ENCODE measurements around the gene TIPRL. TPM values are rescaled to one million over a fixed set of nuclear protein-coding genes. Genes with fewer than 3 reads are reported as not detected.

Gene TIPRL
- polyA plus RNA-seq, 1 of the 3 experiments (the other 2 are of a cell fraction) = 16.4 TPM

DNA sequence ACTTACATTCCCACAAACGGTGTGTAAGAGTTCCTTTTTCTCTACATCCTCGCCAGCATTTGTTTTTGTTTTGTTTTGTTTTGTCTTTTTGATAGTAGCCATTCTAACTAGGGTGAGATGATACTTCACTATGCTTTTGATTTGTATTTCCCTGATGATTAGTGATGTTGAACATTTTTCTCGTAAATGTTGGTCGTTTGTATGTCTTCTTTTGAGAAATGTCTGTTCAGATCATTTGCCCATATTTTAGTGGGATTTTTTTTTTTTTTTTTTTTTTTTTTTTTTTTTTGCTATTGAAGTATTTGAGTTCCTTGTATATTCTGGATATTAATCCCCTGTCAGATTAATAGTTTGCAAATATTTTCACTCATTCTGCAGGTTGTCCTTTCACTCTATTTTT lies 22.9 kb upstream of the TIPRL start:
- ChIA-PET POLR2A (no interaction called here), CTCF (no interaction called here)
- Histone ChIP-seq H3F3A (replicated peaks; ENCODE audit: insufficient read depth) (no peaks in the 10 kb centered on the region), H3K36me3 (replicated peaks in 1 of 2; ENCODE audit: control insufficient read depth in 1 of 2, insufficient read depth in 2 of 2, low read length in 1 of 2) (peaks cover 0 to 3% of the 10 kb centered on the region in 2 experiments), H3K9ac (no peak overlapping the region), H3K4me1 (ENCODE audit: control insufficient read depth in 1 of 2, insufficient read depth in 2 of 2, low read depth in 1 of 2, low read length in 1 of 2) (no peaks in the 10 kb centered on the region), H3K9me3 (no peaks in the 10 kb centered on the region), H3K4me2 (no peak overlapping the region), H3K4me3 (ENCODE audit: low read depth in 2 of 2, low read length in 1 of 2) (no peak overlapping the region), H4K20me1 (ENCODE audit: insufficient read depth) (no peaks in the 10 kb centered on the region), H3K27ac (ENCODE audit: low read depth in 2 of 2, low read length in 1 of 2) (no peak overlapping the region), H3K9me2 (no peaks in the 10 kb centered on the region), H3K27me3 (ENCODE audit: insufficient read depth) (no peaks in the 10 kb centered on the region), H2AFZ (ENCODE audit: low read depth) (no peak overlapping the region), H3K79me2 (ENCODE audit: insufficient read depth) (no peaks in the 10 kb centered on the region)
- 21% methylated on average over 4 of the region's 4 CpGs for WGBS (ENCODE audit: low lambda C conversion rate)
- TF ChIP-seq FOSL2 (IDR thresholded peaks at IDR 0.05; ENCODE audit: borderline replicate concordance, low read depth) (no peak), SMC3 (IDR thresholded peaks at IDR 0.05; ENCODE audit: low read depth, low read length) (no peak), FOXM1 (IDR thresholded peaks at IDR 0.05; ENCODE audit: low read depth) (no peak), CHD2 (IDR thresholded peaks at IDR 0.05; ENCODE audit: low read length, partially characterized antibody) (no peak), GABPA (IDR thresholded peaks at IDR 0.05; ENCODE audit: low read depth) (no peak), SIN3A (IDR thresholded peaks at IDR 0.05; ENCODE audit: borderline replicate concordance, low read depth, low read length) (no peak), TCF12 (IDR thresholded peaks at IDR 0.05) (no peak), FOXJ3 (CRISPR knock-in tag; IDR thresholded peaks at IDR 0.05) (no peak), RCOR1 (IDR thresholded peaks at IDR 0.05; ENCODE audit: low read length) (no peak), JUND (IDR thresholded peaks at IDR 0.05) (no peak), NRF1 (IDR thresholded peaks at IDR 0.05; ENCODE audit: low read depth, low read length) (no peak)
- TF ChIP-seq, protein P1, sequence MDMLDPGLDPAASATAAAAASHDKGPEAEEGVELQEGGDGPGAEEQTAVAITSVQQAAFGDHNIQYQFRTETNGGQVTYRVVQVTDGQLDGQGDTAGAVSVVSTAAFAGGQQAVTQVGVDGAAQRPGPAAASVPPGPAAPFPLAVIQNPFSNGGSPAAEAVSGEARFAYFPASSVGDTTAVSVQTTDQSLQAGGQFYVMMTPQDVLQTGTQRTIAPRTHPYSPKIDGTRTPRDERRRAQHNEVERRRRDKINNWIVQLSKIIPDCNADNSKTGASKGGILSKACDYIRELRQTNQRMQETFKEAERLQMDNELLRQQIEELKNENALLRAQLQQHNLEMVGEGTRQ (IDR thresholded peaks at IDR 0.05; ENCODE audit: borderline replicate concordance, low read depth, low read length) = no peak
- TF ChIP-seq, protein P2, sequence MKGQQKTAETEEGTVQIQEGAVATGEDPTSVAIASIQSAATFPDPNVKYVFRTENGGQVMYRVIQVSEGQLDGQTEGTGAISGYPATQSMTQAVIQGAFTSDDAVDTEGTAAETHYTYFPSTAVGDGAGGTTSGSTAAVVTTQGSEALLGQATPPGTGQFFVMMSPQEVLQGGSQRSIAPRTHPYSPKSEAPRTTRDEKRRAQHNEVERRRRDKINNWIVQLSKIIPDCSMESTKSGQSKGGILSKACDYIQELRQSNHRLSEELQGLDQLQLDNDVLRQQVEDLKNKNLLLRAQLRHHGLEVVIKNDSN (IDR thresholded peaks at IDR 0.05; ENCODE audit: borderline replicate concordance, low read depth) = no peak
- TF ChIP-seq, protein P3, sequence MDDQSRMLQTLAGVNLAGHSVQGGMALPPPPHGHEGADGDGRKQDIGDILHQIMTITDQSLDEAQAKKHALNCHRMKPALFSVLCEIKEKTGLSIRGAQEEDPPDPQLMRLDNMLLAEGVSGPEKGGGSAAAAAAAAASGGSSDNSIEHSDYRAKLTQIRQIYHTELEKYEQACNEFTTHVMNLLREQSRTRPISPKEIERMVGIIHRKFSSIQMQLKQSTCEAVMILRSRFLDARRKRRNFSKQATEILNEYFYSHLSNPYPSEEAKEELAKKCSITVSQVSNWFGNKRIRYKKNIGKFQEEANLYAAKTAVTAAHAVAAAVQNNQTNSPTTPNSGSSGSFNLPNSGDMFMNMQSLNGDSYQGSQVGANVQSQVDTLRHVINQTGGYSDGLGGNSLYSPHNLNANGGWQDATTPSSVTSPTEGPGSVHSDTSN (IDR thresholded peaks at IDR 0.05) = no peak
- TF ChIP-seq, protein P4, sequence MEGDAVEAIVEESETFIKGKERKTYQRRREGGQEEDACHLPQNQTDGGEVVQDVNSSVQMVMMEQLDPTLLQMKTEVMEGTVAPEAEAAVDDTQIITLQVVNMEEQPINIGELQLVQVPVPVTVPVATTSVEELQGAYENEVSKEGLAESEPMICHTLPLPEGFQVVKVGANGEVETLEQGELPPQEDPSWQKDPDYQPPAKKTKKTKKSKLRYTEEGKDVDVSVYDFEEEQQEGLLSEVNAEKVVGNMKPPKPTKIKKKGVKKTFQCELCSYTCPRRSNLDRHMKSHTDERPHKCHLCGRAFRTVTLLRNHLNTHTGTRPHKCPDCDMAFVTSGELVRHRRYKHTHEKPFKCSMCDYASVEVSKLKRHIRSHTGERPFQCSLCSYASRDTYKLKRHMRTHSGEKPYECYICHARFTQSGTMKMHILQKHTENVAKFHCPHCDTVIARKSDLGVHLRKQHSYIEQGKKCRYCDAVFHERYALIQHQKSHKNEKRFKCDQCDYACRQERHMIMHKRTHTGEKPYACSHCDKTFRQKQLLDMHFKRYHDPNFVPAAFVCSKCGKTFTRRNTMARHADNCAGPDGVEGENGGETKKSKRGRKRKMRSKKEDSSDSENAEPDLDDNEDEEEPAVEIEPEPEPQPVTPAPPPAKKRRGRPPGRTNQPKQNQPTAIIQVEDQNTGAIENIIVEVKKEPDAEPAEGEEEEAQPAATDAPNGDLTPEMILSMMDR (IDR thresholded peaks at IDR 0.05) = no peak
- DNase-seq = no peak

DNA sequence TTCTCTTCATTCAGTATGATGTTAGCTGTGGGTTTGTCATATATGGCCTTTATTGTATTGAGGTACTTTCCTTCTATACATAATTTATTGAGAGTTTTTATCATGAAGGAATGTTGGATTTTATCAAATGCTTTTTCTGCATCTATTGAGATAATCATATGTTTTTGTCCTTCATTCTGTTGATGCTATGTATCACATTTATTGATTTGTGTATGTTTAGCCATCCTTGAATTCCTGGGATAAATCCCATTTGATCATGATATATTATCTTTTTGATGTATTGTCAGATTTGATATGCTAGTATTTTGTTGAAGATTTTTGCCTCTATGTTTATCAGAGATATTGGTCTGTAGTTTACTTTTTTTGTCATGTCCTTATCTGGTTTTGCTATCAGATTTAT lies 21.1 kb upstream of the TIPRL start:
- CTCF ChIA-PET = no interaction called here
- POLR2A ChIA-PET = no interaction called here
- Histone ChIP-seq H3K9ac (no peak overlapping the region), H3K79me2 (ENCODE audit: insufficient read depth) (no peaks in the 10 kb centered on the region), H3K27ac (ENCODE audit: low read depth in 2 of 2, low read length in 1 of 2) (no peak overlapping the region), H2AFZ (ENCODE audit: low read depth) (no peak overlapping the region), H3K27me3 (ENCODE audit: insufficient read depth) (no peaks in the 10 kb centered on the region), H3K9me3 (no peaks in the 10 kb centered on the region), H3K9me2 (no peaks in the 10 kb centered on the region), H3K36me3 (replicated peaks in 1 of 2; ENCODE audit: control insufficient read depth in 1 of 2, insufficient read depth in 2 of 2, low read length in 1 of 2) (peaks cover 0 to 3% of the 10 kb centered on the region in 2 experiments), H3K4me2 (no peak overlapping the region), H3K4me3 (ENCODE audit: low read depth in 2 of 2, low read length in 1 of 2) (no peak overlapping the region), H4K20me1 (ENCODE audit: insufficient read depth) (no peaks in the 10 kb centered on the region), H3F3A (replicated peaks; ENCODE audit: insufficient read depth) (no peaks in the 10 kb centered on the region), H3K4me1 (ENCODE audit: control insufficient read depth in 1 of 2, insufficient read depth in 2 of 2, low read depth in 1 of 2, low read length in 1 of 2) (peaks cover 0 to 5% of the 10 kb centered on the region in 2 experiments; a peak in 1 of 4 replicates)
- no peak for DNase-seq
- TF ChIP-seq RXRA (IDR thresholded peaks at IDR 0.05; ENCODE audit: borderline replicate concordance, low read depth) = no peak
- TF ChIP-seq, protein P3 (IDR thresholded peaks at IDR 0.05) = no peak
- no peak for TF ChIP-seq YY1 (IDR thresholded peaks at IDR 0.05; ENCODE audit: low read depth)
- no peak for TF ChIP-seq GATA2 (CRISPR knock-in tag; IDR thresholded peaks at IDR 0.05)
- TF ChIP-seq, protein P4 (IDR thresholded peaks at IDR 0.05) = no peak
- TF ChIP-seq EP300 (IDR thresholded peaks at IDR 0.05; ENCODE audit: borderline replicate concordance in 1 of 2, low read depth in 1 of 2, low read length in 1 of 2) = no peak
- no peak for TF ChIP-seq RCOR1 (IDR thresholded peaks at IDR 0.05; ENCODE audit: low read length)
- TF ChIP-seq, protein P5, sequence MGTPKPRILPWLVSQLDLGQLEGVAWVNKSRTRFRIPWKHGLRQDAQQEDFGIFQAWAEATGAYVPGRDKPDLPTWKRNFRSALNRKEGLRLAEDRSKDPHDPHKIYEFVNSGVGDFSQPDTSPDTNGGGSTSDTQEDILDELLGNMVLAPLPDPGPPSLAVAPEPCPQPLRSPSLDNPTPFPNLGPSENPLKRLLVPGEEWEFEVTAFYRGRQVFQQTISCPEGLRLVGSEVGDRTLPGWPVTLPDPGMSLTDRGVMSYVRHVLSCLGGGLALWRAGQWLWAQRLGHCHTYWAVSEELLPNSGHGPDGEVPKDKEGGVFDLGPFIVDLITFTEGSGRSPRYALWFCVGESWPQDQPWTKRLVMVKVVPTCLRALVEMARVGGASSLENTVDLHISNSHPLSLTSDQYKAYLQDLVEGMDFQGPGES (IDR thresholded peaks at IDR 0.05; ENCODE audit: low read depth, low read length) = no peak
